HG03066 (cell line): ENCODE measurements around the gene NDUFA13.

Source experiments
- ATAC-seq: cut with Tn5 transposase; IDR thresholded peaks from one replicate; pipeline ENCODE4 v1.9.1; 2021; ENCODE audit warnings: low read depth; ENCODE audit not compliant: unreplicated experiment

The NDUFA13 gene

GRCh38 chr19:19531951-19532805 is 16.2 kb downstream of the NDUFA13 start:
- no peak for ATAC-seq

GRCh38 chr19:19532806-19533701 is 17.0 kb downstream of the NDUFA13 start:
- no peak for ATAC-seq

- no peak for ATAC-seq
These were observed 17.8 kb downstream of the NDUFA13 start for GRCh38 chr19:19533841-19534240.

- ATAC-seq: no peak
These were observed 18.7 kb downstream of the NDUFA13 start for GRCh38 chr19:19534556-19535265.

GRCh38 chr19:19535311-19536191 is 19.5 kb downstream of the NDUFA13 start:
- ATAC-seq: no peak

- ATAC-seq: no peak
These were observed 21.3 kb downstream of the NDUFA13 start for GRCh38 chr19:19537075-19538048.

- no peak for ATAC-seq
These were observed 22.2 kb downstream of the NDUFA13 start, which contains the start of gene CILP2 for GRCh38 chr19:19538061-19538784. CILP2 (plus strand) TSS chr19:19538265; CDS start chr19:19538350, 85 bp downstream.

GRCh38 chr19:19538785-19539166 is 22.8 kb downstream of the NDUFA13 start:
- ATAC-seq: no peak

- ATAC-seq: no peak
These were observed 23.7 kb downstream of the NDUFA13 start for GRCh38 chr19:19539698-19540063.

- no peak for ATAC-seq
These were observed 24.2 kb downstream of the NDUFA13 start for GRCh38 chr19:19540064-19540714.

GRCh38 chr19:19540715-19541515 is 24.9 kb downstream of the NDUFA13 start:
- ATAC-seq: no peak

GRCh38 chr19:19541616-19542015 is 25.6 kb downstream of the NDUFA13 start:
- ATAC-seq: no peak

- ATAC-seq: no peak
These were observed 26.5 kb downstream of the NDUFA13 start for GRCh38 chr19:19542507-19542906.

GRCh38 chr19:19543101-19543500 is 27.1 kb downstream of the NDUFA13 start:
- ATAC-seq: no peak

- ATAC-seq: no peak
These were observed 27.6 kb downstream of the NDUFA13 start for GRCh38 chr19:19543640-19544039.

GRCh38 chr19:19544257-19544953 is 28.4 kb downstream of the NDUFA13 start:
- no peak for ATAC-seq
